HG03066 (cell line): ENCODE results near the gene ZC3H12A.

Experiments
- ATAC-seq: cut with Tn5 transposase; IDR thresholded peaks from one replicate; pipeline ENCODE4 v1.9.1; 2021; ENCODE audit warnings: low read depth; ENCODE audit not compliant: unreplicated experiment

ZC3H12A gene

GRCh38 chr1:37474046-37474696, at the start of gene ZC3H12A:
TSS of gene ZC3H12A (plus strand) at chr1:37474580. CDS start at chr1:37475497, 917 bp downstream.
- ATAC-seq: peak; percentile 47

- no peak for ATAC-seq
These were observed 49.2 kb upstream of the ZC3H12A start for GRCh38 chr1:37425221-37425620.

- no peak for ATAC-seq
These were observed 45.4 kb upstream of the ZC3H12A start for GRCh38 chr1:37429029-37429428.

GRCh38 chr1:37430103-37430985, 44.0 kb upstream of the ZC3H12A start:
- ATAC-seq: no peak

- ATAC-seq: no peak
These were observed 41.7 kb upstream of the ZC3H12A start for GRCh38 chr1:37432716-37433115.

- ATAC-seq: no peak
These were observed 41.2 kb upstream of the ZC3H12A start for GRCh38 chr1:37433171-37433570.

GRCh38 chr1:37434292-37435225, 39.8 kb upstream of the ZC3H12A start:
- no peak for ATAC-seq

GRCh38 chr1:37437087-37437486, 37.3 kb upstream of the ZC3H12A start:
- ATAC-seq: no peak

- no peak for ATAC-seq
These were observed 36.1 kb upstream of the ZC3H12A start for GRCh38 chr1:37438037-37438868.

GRCh38 chr1:37438869-37439343, 35.5 kb upstream of the ZC3H12A start:
- ATAC-seq: no peak

- no peak for ATAC-seq
These were observed 34.9 kb upstream of the ZC3H12A start for GRCh38 chr1:37439349-37439995.

- ATAC-seq: no peak
These were observed 32.9 kb upstream of the ZC3H12A start for GRCh38 chr1:37441490-37441889.

- ATAC-seq: no peak
These were observed 32.2 kb upstream of the ZC3H12A start for GRCh38 chr1:37442139-37442538.

GRCh38 chr1:37442644-37443043, 31.7 kb upstream of the ZC3H12A start:
- no peak for ATAC-seq

GRCh38 chr1:37446874-37447273, 27.5 kb upstream of the ZC3H12A start:
- ATAC-seq: no peak

- ATAC-seq: no peak
These were observed 26.2 kb upstream of the ZC3H12A start for GRCh38 chr1:37448185-37448584.

GRCh38 chr1:37448691-37449417, 25.5 kb upstream of the ZC3H12A start:
- no peak for ATAC-seq

- ATAC-seq: no peak
These were observed 24.4 kb upstream of the ZC3H12A start for GRCh38 chr1:37449936-37450335.

- no peak for ATAC-seq
These were observed 22.0 kb upstream of the ZC3H12A start for GRCh38 chr1:37452416-37452815.
